H9 (cell line): Measurements from ENCODE around the gene STX11. TPM values are rescaled to one million over a fixed set of nuclear protein-coding genes. Genes with fewer than 3 reads are reported as not detected.
A peak's percentile ranks its signal among the peaks of the same experiment; 100 is the strongest.

Source experiments
- DNase-seq: peaks from one replicate; pipeline ENCODE4 v3.0.0-alpha.2; 2017
- H2AFZ ChIP-seq: one replicate; pipeline ENCODE4 v1.6.1; 2013; ENCODE audit warnings: mild to moderate bottlenecking, low read length, control low read depth, moderate library complexity
- H2AK5ac ChIP-seq: 2 replicates; pipeline ENCODE4 v1.6.1; 2013; ENCODE audit warnings: low read length, control low read depth, mixed read lengths; ENCODE audit not compliant: insufficient read length
- H2BK120ac ChIP-seq: one replicate; pipeline ENCODE4 v1.6.1; 2013; ENCODE audit warnings: low read depth, mild to moderate bottlenecking, low read length, control low read depth, inconsistent platforms; ENCODE audit not compliant: poor library complexity, severe bottlenecking
- H2BK12ac ChIP-seq: 2 replicates; pipeline ENCODE4 v1.6.1; 2013; ENCODE audit warnings: low read length, control low read depth, mixed read lengths, low read depth; ENCODE audit not compliant: insufficient read length
- H2BK15ac ChIP-seq: 2 replicates; pipeline ENCODE4 v1.6.1; 2013; ENCODE audit warnings: low read depth, low read length, control low read depth
- H2BK20ac ChIP-seq: one replicate; pipeline ENCODE4 v1.6.1; 2013; ENCODE audit warnings: low read depth, mild to moderate bottlenecking, low read length, control low read depth, inconsistent platforms; ENCODE audit not compliant: poor library complexity, severe bottlenecking
- H2BK5ac ChIP-seq: 2 replicates; pipeline ENCODE4 v1.6.1; 2013; ENCODE audit warnings: low read length, control low read depth, mixed read lengths; ENCODE audit not compliant: insufficient read length
- H3K14ac ChIP-seq: 2 replicates; pipeline ENCODE4 v1.6.1; 2013; ENCODE audit warnings: low read length, control low read depth; ENCODE audit not compliant: insufficient read depth
- H3K18ac ChIP-seq: 2 replicates; pipeline ENCODE4 v1.6.1; 2013; ENCODE audit warnings: low read depth, mild to moderate bottlenecking, mixed read lengths, low read length, control low read depth; ENCODE audit not compliant: insufficient read length
- H3K23ac ChIP-seq: 2 replicates; pipeline ENCODE4 v1.6.1; 2013; ENCODE audit warnings: low read length, control low read depth, mixed read lengths, low read depth; ENCODE audit not compliant: insufficient read length
- H3K23me2 ChIP-seq: 2 replicates; pipeline ENCODE4 v1.6.1; 2013; ENCODE audit warnings: low read depth, mild to moderate bottlenecking, mixed read lengths, low read length, control low read depth; ENCODE audit not compliant: insufficient read length, poor library complexity, severe bottlenecking
- H3K27ac ChIP-seq: 2 replicates; pipeline ENCODE4 v1.5.1; 2013; ENCODE audit warnings: low read length, control low read depth, mixed read lengths, low read depth; ENCODE audit not compliant: insufficient read length
- H3K27me3 ChIP-seq: 2 replicates; pipeline ENCODE4 v1.6.1; 2013; ENCODE audit warnings: low read length, control low read depth, inconsistent platforms; ENCODE audit not compliant: insufficient read depth
- H3K4ac ChIP-seq: 2 replicates; pipeline ENCODE4 v1.6.1; 2013; ENCODE audit warnings: low read depth, mild to moderate bottlenecking, control low read depth, inconsistent platforms, low read length, moderate library complexity
- H3K4me1 ChIP-seq: 2 replicates; pipeline ENCODE4 v1.6.1; 2013; ENCODE audit warnings: low read length, control low read depth, inconsistent platforms; ENCODE audit not compliant: insufficient read depth
- H3K4me2 ChIP-seq: 2 replicates; pipeline ENCODE4 v1.6.1; 2013; ENCODE audit warnings: low read length, control low read depth, mixed read lengths; ENCODE audit not compliant: insufficient read length, insufficient read depth
- H3K56ac ChIP-seq: 2 replicates; pipeline ENCODE4 v1.6.1; 2013; ENCODE audit warnings: low read depth, mild to moderate bottlenecking, mixed read lengths, low read length, control low read depth; ENCODE audit not compliant: insufficient read length
- H3K79me1 ChIP-seq: 2 replicates; pipeline ENCODE4 v1.6.1; 2013; ENCODE audit warnings: low read depth, mild to moderate bottlenecking, moderate library complexity, low read length, control low read depth, inconsistent platforms; ENCODE audit not compliant: insufficient read depth, poor library complexity, severe bottlenecking
- H3K79me2 ChIP-seq: 2 replicates; pipeline ENCODE4 v1.6.1; 2013; ENCODE audit warnings: low read length, control low read depth, inconsistent platforms; ENCODE audit not compliant: insufficient read depth
- H3K9ac ChIP-seq: 2 replicates; pipeline ENCODE4 v1.6.1; 2013; ENCODE audit warnings: low read length, control low read depth, mixed read lengths; ENCODE audit not compliant: insufficient read length; ENCODE audit errors: extremely low read depth
- H3K9me3 ChIP-seq: one replicate; pipeline ENCODE4 v1.6.1; 2013; ENCODE audit warnings: low read depth, low read length, inconsistent platforms; ENCODE audit not compliant: control insufficient read depth
- H3T11ph ChIP-seq: one replicate; pipeline ENCODE4 v1.6.1; 2013; ENCODE audit warnings: mild to moderate bottlenecking, low read length, control low read depth, inconsistent platforms
- H4K20me1 ChIP-seq: one replicate; pipeline ENCODE4 v1.6.1; 2013; ENCODE audit not compliant: control insufficient read depth, insufficient read length, insufficient read depth
- H4K5ac ChIP-seq: 2 replicates; pipeline ENCODE4 v1.6.1; 2013; ENCODE audit warnings: low read depth, mild to moderate bottlenecking, mixed read lengths, low read length, control low read depth; ENCODE audit not compliant: insufficient read length
- H4K8ac ChIP-seq: replicated peaks from 2 replicates; pipeline ENCODE4 v1.6.1; 2013; ENCODE audit warnings: low read length, control low read depth, mixed read lengths, low read depth; ENCODE audit not compliant: insufficient read length
- H4K91ac ChIP-seq: 2 replicates; pipeline ENCODE4 v1.6.1; 2013; ENCODE audit warnings: low read depth, mild to moderate bottlenecking, moderate library complexity, mixed read lengths, low read length, control low read depth; ENCODE audit not compliant: insufficient read length
- H3K27ac Mint-ChIP-seq, 3 experiments: 2 replicates in 2 of 3; 3 replicates in 1 of 3; pipeline ENCODE4 v1.8.0; 2020 to 2021; ENCODE audit warnings: mixed read lengths in 3 of 3, mild to moderate bottlenecking in 1 of 3, moderate library complexity in 1 of 3
- H3K27me3 Mint-ChIP-seq: 2 replicates; pipeline ENCODE4 v1.8.0; 2021; ENCODE audit warnings: low read depth, mild to moderate bottlenecking, moderate library complexity, mixed read lengths
- H3K36me3 Mint-ChIP-seq, 3 experiments: 2 replicates in 2 of 3; 3 replicates in 1 of 3; pipeline ENCODE4 v1.8.0; 2020 to 2021; ENCODE audit warnings: low read depth in 3 of 3, mixed read lengths in 3 of 3; ENCODE audit not compliant: insufficient read depth in 1 of 3
- H3K4me1 Mint-ChIP-seq, 2 experiments: 2 replicates each; pipeline ENCODE4 v1.8.0; 2020; ENCODE audit warnings: mixed read lengths in 2 of 2
- H3K4me3 Mint-ChIP-seq, 2 experiments: 2 replicates in 1 of 2; 3 replicates in 1 of 2; pipeline ENCODE4 v1.8.0; 2020 to 2021; ENCODE audit warnings: mild to moderate bottlenecking in 2 of 2, mixed read lengths in 2 of 2, moderate library complexity in 1 of 2
- H3K9me3 Mint-ChIP-seq, 2 experiments: 2 replicates in 1 of 2; 3 replicates in 1 of 2; pipeline ENCODE4 v1.8.0; 2020; ENCODE audit warnings: mild to moderate bottlenecking in 2 of 2, mixed read lengths in 2 of 2, moderate library complexity in 1 of 2
- CTCF ChIP-seq: fragments of 200-600 bp; sonication (generic); conservative IDR thresholded peaks from 3 replicates; pipeline ENCODE4 v1.8.0; 2021; ENCODE audit warnings: antibody characterized with exemption, mild to moderate bottlenecking
- WGBS: extraction: QIAGEN DNeasy Blood & Tissue Kit; methylation state at CpG from one replicate; pipeline ENCODE4 v1.1.7; 2013; ENCODE audit warnings: missing lambda C conversion rate, low lambda C conversion rate, mixed read lengths; ENCODE audit not compliant: insufficient read length; ENCODE audit errors: extremely low coverage; 5-methylcytosine and 5-hydroxymethylcytosine counted together
- total RNA-seq: library from RNA; stranded (reverse); gene quantifications from 2 replicates; pipeline ENCODE4 v1.2.1, GENCODE V29; 2021

The STX11 gene
- total RNA-seq, 1 experiment from 2014 or later: 0.22 TPM

GRCh38 chr6:144216668-144217218, 66.4 kb downstream of the STX11 start:
- no CpG with 5 or more reads among the region's 18 CpGs for WGBS
- Histone ChIP-seq H2BK20ac (no peak overlapping the region), H3K79me2 (no peaks in the 10 kb centered on the region), H2BK5ac (no peak overlapping the region), H3K9me3 (no peaks in the 10 kb centered on the region), H3K23ac (no peak overlapping the region), H3K27ac (no peak overlapping the region), H3K14ac (no peak overlapping the region), H2BK120ac (no peak overlapping the region), H3K56ac (no peak overlapping the region), H4K20me1 (no peaks in the 10 kb centered on the region), H3K4me1 (no peaks in the 10 kb centered on the region), H3K4me2 (peak overlapping the region; percentile 26), H2BK15ac (no peak overlapping the region), H3T11ph (no peak overlapping the region), H3K4ac (no peak overlapping the region), H3K27me3 (no peaks in the 10 kb centered on the region), H3K9ac (peak overlapping the region; percentile 55), H3K18ac (no peak overlapping the region), H4K91ac (no peak overlapping the region), H4K8ac (no peak overlapping the region), H2BK12ac (no peak overlapping the region), H3K79me1 (no peaks in the 10 kb centered on the region), H2AK5ac (no peak overlapping the region), H4K5ac (no peak overlapping the region), H3K23me2 (no peaks in the 10 kb centered on the region), H2AFZ (no peak overlapping the region)
- Mint-ChIP-seq H3K4me1 (peaks cover 16 to 17% of the 10 kb centered on the region in 2 experiments), H3K27me3 (peaks cover 15% of the 10 kb centered on the region), H3K36me3 (peaks cover 0 to 7% (median 1%) of the 10 kb centered on the region in 3 experiments; a peak in 5 of 7 replicates), H3K27ac (peak overlapping the region in 2 of 3 experiments; percentile 96 to 98; a peak in 6 of 7 replicates), H3K9me3 (peaks cover 4 to 11% of the 10 kb centered on the region in 2 experiments; a peak in 4 of 5 replicates), H3K4me3 (peak overlapping the region; percentile 74 to 80)
- no peak; the same call in 2 of the 3 replicates for TF ChIP-seq CTCF
- DNase-seq: no peak
